Effector CD4-positive, alpha-beta T cell (primary cell): ENCODE data around the gene FAM32A.

Experiments
- DNase-seq: peaks from one replicate; pipeline ENCODE4 v3.0.0-alpha.2; 2020

The FAM32A gene

DNA sequence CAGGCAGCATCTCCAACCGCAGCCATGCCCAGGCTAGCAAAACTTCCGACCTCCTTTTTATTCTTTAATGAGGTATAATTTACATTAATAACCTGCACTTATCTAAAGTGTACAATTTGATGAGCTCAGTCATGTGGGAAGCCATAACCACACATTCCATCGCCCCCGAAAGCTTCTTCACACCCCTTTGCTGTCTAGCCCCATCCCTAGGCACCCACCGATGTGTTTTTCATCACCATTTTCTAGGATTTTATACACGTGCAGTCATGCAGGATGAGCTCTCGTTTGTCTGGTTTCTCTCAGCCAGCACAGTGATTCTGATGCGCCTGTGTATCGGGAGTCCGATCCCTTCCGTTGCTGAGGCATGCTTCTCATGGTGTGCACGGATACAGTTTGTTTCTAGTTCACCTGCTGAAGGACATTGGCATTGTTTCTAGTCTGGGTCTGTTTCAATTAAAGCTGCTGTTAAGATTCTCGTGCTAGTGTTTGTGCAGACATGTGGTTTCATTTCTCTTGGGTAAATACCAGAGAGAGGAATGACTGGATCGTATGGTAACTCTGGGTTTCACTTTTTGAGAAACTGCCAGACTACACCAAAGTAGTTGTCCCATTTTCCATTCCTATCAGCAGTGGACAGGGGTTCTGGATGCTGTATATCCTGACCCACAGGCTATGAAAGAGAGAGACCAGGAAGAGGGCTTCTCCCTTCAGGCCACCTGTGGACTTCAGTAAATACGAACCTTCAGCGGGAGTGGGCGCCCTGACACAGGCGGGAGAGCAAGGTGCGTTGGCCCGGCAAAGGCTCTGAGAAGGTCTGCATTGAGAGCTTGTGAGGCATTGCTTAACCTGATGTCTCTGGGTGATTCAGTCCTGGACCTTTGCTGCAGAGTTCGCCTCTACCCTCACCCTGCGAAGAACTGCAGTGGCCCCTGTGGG, 17.4 kb downstream of the FAM32A start:
- no peak for DNase-seq

DNA sequence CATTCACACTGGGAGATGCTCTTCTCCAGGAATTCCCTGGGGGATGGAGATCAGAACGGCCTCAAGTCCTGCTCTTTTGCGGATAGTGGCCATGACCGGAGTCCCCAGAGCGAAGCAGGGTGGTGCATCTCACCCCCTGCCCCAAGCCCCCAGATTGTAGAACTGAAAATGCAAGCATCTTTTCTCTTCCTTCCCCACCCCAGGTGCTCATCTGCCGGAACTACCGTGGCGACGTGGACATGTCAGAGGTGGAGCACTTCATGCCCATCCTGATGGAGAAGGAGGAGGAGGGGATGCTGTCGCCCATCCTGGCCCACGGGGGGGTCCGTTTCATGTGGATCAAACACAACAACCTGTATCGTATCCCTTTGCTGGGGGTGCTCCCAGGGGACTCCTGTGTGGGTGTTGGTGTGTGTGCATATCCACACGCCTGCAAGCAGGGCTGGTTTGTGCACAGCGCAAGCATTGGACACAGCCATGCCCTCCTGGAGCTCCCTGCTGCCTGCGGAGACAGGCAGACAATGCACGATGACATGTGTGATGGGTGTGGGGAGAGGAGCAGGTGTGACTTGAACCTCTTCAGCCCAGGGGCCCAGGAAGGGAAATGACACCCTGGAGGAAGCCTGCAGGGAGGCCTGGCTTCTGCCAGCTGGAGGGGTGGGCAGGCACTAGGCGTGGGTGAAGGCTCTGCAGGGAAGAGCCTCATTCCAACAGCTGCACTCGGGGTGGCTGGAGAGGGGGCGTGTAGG, 18.2 kb downstream of the FAM32A start:
- no peak for DNase-seq

DNA sequence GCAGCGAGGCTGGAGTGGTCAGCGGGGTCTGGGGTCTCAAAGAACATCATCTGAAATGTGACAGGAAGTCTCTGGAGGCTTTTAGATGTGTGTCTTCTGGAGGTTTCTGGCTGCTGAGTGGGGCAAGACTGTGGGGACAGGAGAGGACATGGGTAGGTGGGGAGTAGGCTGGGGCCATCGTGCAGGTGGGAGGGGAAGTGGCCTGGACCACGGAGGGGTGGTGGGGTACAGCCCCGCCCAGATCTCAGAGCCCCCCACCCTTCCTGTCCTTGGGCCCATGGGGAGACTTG, 18.7 kb downstream of the FAM32A start:
- DNase-seq = no peak

DNA sequence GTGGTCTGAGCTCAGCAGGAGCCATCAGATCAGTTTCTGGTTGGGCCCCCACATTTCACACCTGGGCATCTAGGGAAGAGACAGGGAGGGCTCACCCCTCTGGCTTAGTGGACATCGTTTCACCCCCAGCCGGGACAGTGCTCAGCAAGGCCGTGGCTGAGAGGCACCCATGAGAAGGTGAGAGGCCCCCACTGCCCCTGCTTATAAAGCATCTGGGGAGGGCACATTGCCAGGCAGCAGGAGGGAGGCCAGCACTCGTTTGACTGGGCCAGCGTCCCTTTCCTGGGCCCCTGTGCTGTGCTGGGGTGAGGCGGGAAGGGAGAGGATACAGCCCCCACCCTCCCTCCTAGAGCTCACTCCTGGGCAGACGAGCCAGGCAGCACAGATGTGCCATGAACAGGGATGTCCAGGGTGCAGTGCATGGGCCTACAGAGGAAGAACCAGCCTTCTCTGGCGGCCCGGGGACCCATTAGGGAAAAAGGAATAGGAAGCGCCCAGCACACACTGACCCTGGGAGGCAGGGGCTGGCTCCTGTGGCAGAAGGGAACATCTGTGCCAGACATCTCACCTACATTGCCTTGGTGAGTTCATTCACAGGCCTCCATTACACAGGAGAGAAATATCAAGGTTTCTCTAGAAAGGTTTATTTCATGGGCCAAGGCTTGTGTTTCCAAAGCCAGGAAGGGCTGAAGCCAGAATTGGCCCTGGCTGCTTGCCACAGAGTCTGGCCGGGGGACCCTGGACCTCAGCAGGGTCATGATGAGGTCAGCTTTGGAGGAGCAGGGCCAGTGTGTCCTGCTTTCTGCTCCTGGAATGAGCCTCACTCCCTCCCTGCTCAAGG, 20.2 kb downstream of the FAM32A start:
- no peak for DNase-seq

DNA sequence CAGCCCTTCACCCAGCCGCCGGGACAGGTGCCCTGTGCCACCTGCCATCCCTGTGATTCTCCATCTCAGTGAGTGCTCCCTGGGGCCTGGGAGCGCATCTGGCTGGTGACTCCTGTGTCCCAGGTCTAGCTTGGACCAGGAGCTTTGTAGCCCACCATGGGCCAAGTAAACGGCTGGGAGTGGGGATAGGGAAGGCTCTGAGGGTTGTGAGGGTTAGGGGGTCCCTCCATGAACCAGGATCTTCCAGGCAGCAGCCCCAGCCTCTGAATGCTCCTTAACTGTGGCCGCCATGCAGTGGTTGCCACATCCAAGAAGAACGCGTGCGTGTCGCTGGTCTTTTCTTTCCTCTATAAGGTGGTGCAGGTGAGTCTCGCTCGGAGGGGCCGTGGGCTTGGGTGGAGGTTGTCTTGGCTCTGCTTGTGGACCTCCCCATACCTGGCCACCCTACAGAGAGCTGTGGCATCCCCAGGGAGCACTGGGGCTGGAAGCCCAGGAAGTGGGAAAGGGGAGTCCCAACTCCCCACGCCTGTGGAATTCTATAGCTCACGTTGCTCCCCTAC, 20.9 kb downstream of the FAM32A start:
- no peak for DNase-seq

DNA sequence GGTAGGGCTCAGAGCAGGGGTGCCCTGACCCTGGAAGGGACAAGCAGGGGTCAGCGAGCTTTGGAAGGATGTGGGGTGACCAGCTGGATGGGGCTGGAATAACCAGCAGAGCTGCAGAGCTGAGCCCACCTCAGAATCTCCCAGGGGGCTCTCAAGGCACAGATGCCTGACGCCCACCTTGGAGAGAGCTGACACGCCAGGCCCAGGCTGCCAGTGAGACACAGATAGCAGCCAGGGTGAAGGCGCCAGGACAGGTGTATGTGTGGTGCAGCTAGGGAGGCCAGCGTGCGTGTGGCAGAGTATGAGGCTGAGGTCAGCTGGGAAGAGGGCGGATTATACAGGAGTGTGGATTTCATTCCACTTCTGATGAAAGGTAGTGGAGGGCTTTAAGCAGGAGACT, 21.4 kb downstream of the FAM32A start:
- DNase-seq = no peak

DNA sequence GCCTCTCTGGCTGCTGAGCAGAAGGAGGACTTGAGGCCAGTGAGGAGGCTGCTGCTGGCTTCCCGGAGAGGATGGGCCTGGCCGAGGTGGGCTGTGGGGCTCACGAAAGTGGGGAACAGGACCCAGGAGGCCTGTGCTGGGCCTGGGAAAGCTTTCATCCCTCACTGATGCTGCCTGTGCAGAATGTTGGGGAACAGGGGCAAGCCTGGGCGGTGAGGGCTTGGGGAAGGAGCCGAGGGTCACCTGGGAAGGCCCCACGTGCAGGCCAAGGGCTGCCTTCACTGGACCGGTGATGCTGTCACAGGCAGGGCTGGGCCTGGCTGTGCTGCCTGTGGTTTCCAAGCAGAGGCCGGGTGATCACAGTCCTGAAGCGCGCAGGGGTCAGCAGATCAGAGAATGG, 21.9 kb downstream of the FAM32A start:
- DNase-seq = no peak

DNA sequence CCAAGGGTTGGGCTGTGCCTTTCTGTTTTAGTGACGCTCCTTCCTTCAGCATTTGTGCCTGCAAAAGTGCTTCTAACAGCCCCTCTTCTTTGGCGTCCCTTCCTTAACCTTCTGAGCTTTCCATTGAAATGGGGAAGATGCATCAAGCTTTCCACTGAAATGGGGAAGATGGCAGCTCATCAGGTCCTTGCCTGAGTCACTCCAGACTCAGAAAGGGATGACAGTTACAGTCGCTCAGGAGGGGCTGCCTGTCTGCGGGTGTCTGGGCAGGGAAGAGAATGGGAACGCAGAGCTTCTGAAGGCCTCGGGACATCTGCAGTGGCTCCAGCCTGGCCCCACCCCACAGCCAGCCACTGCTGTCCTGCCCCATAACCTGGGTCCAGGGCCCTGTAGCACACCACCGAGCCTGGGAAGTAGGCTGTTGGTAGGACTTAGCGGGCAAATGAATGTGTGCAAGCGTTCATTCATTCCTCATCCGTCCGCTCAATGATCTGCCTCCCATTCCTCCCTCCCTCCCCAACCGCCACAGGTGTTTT, 22.3 kb downstream of the FAM32A start:
- DNase-seq = no peak

DNA sequence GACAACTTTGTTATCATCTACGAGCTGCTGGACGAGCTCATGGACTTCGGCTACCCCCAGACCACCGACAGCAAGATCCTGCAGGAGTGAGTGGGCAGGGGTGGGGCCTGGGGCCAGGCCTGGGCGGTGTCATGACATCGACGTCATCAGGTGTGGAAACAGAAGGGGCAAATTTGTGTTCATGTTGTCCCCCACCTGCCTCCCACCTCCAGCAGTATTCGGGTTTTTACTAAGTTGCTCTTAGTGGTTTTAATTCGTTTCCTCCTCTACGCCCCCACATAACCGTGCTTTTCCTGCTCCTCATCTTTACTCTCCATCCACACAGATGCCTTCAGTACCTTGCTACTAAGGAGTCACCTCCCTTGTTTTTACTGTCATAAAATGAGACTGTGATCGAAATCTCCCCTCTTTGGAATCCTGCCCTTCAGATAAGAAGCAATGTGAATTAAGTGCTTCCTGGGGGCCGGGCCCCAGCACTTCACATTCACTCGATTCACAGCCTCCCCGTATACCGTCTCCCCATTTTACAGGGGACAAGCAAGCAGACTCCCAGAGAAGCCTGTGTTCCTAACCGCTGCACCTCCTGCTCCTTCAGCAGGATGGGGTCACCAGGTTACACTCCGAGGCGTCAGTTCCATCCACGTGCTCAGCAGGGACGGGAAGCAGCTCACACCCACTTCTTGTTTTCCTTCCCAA, 23.0 kb downstream of the FAM32A start:
- no peak for DNase-seq

DNA sequence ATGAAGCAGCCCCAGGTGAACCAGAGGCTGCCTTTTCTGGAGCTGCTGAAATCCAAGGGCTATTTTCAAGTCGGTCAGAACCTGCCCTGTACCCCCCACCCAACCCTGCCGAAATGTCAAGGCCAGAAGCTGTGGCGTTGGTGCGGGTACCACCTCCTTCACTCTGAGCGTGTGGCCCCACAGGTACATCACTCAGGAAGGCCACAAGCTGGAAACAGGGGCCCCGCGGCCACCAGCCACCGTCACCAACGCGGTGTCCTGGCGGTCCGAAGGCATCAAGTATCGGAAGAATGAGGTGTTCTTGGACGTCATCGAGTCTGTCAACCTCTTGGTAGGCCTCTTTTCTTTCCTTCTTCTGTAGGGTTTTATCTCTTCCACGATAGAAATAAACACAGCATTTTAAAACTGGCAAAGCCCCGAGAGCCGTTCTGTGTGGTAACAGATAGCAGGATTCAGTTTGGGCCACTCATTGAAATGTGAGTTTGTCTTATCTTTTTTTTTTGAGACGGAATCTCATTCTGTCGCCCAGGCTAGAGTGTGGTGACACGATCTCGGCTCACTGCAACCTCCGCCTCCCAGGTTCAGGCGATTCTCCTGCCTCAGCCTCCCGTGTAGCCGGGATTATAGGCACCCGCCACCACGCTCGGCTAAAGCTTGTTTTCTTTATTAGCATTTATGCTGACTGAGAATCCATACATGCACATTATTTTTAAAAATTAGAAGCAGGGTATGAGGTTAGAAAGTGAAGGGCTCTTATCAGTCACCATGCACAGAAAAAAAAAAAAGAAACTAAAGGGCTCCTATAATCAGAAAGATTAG, 23.8 kb downstream of the FAM32A start:
- DNase-seq = no peak

DNA sequence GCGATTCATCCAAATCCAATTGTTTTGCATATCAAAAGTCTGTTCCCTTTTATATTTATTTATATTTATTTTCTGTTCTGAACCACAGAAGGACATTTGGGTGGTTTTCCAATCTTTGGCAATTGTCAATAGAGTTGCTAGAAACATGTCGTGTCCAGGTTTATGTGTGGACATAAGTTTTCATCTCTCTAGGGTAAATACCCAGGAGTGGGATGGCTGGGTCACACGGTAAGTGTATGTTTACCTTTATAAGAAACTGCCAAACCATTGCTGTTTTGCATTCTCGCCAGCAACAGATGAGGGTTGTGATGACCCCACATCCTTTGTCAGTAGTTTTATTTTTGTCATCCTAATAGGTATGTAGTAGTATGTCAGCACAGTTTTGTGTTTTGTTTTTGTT, 25.0 kb downstream of the FAM32A start:
- no peak for DNase-seq

DNA sequence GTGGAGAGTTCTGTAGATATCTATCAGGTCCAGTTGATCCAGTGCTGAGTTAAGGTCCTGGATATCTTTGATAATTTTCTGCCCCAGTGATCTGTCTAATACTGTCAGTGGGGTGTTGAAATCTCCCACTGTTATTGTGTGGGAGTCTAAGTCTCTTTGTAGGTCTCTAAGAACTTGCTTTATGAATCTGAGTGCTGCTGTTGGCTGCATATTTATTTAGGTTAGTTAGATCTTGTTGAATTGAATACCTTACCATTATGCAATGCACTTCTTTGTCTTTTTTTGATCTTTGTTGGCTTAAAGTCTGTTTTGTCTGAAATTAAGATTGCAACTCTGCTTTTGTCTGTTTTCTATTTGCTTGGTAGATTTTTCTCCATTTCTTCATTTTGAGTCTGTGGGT, 27.9 kb downstream of the FAM32A start:
- DNase-seq = no peak

DNA sequence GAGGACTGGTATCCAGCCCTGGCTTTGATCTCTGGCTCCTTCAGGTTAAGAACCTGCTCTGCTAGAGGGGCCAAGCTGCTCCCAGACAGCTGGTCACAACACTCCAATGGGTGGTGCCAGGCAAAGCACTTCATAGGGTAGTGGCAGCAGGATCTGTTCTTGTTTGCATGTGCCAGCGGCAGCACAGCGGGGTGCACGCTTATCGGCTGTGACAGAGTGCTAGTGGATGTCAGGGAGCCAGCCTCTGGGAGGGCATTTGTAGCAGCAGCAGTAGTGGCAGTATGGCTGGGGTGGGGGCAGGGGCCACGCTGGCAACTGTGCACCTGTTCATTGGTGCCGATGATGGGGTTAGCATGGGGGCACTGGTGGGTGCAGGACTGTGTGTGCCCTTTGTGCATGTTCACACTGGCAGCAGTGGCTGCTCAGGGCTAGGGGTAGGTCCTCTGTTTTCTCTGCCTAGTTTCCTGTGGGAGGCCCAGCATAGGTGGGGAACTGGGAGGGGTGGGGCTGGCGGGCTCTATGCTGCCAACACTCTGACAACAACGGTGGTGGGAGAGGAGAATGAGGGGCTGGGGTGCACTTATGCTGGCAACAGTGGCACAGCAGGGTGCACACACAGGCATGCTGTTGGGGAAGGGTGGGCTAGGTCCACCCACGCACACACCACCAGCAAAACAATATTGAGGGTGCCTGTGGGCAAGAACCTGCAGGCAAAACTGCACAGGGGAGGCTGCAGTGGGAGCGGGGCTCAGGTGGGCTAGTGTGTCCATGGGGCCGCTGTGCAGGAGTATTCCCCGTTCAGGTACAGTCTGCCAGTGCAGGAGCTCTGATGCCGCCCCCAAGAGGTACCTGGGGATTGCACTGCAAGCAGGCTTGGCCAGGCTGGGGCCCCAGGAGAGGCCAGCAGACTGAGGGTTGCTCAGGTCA, 31.8 kb downstream of the FAM32A start:
- no peak for DNase-seq

DNA sequence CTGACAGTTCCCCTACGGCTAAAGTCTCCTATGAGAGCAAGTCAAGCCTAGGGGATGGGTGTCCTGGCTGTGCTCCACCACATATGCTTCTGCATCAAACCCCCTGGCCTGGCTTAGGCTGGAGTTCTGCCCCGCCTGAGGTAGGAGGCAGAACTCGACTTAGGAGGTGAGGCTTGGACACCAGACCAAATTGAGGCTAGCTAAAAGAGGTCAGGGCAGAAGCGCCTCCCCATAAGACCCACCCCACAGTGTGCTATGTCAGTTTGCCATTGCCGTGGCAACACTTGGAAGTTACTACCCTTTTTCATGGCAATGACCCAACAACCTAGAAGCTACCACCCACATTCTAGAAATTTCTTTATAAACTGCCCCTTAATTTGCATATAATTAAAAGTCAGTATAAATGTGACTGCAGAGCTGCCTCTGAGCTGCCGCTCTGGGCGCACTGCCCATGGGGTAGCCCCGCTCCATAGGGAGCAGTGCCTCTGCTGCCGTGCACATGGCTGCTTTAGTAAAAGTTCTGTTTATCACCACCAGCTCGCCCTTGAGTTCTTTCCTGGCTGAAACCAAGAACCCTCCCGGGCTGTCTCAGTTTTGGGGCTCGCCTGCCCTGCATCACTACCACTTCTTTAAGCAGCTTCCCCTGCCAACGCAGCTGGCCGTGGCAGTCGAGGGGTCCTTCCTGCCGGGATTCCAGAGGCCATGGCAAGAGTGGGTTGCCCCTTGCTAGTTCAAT, 32.7 kb downstream of the FAM32A start:
- DNase-seq = no peak

DNA sequence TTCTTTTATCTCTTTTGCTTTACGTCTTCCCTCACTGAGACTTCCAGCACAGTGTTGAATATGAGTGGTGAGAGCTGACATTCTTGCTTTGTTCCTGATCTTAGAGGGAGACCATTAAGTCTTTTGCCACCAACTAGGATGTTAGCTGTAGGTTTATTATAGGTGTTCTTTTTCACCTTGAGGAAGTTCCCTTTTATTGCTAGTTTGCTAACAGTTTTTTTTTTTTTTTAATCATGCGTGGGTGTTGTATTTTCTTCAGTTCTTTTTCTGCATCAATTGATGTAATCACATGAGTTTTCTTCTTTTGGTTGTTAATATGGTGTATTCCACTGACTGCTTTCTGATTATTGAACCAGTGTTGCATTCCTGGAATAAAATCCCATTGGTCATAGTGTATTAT, 33.6 kb downstream of the FAM32A start:
- DNase-seq = no peak

DNA sequence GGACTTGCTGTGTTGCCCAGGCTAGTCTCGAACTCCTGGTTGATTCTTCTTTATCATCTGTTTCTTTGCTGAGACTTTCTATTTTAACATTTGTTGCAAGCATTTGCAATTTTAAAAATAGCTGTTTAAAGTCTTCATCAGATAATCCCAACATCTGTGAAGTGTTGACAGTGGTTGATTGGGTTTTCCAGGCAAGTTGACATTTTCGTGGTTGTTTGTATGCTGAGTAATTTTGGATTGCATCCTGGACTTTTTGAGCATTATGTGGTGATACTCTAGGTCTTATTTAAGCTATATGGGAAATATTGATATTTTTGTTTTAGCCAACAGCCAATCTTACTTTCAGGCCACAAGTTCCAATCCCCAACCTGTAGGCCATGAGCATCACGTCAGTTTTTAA, 37.6 kb downstream of the FAM32A start:
- DNase-seq = no peak

DNA sequence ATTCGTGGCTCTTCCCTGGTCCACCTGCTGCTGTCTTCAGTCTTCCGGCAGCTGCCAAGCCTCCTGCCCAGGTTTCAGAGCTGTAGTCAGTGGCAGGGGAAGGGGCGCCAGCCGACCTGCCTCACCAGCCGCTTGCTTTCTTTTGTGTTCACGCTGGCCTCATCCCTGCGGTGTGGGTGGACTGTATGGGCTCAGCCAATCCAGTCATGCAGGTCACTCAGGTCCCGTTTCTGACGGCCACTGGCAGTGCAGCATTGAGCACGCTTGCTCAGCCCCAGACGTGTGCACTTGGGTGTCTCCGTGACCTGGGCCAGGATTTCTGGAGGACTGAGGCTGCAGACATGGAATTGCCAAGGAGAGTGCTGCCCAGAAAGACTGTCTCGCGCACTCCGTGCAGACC, 38.5 kb downstream of the FAM32A start:
- no peak for DNase-seq

DNA sequence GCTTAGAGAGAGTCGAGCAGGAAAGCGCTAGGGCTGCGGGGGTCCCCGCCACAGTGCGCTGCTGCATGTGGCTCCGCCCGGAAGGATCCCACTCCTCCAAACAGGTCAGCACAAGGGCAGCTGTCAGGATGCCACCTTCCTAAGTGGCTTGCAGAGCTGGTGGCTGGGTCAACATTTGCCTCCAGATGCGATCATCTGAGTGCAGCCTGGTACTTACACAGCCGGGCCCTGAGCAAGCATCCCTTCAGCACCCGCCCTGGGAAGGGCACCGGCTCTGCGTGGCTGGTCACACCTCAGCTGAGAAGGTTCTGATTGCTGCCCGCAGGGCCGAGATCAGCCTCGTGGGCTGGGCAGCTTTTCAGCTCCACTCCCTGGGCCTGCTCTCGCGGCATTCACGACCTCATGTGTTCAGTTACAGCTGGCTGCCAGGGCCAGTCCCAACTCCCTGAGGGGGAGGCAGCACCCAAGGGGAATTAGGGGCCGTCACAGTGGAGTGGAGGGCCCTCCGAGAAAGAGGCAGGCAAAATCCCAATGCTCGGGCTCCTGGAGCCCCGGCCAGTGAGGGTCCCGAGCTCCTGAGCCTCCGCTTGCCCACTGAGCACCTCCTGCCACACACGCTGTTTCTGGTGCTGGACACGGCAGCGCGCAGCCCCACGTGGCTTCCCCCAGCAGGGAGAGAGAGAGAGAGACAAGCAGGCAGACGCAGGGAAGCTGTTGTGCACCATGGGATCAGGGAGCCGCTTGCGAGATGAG, 39.3 kb downstream of the FAM32A start:
- DNase-seq = no peak
